ENCODE results near the gene ASCL5. TPM values are rescaled to one million over a fixed set of nuclear protein-coding genes. Genes with fewer than 3 reads are reported as not detected.
A peak's percentile ranks its signal among the peaks of the same experiment; 100 is the strongest.

Gene ASCL5
- total and polyA plus RNA-seq, 9 of the 15 experiments (the other 6 are each of a cell fraction or from before 2014, with no cell fraction given), result 0.09 TPM; not detected in 8

- no peaks in the 10 kb centered on the region for H3K9me3 ChIP-seq (replicated peaks; ENCODE audit: control insufficient read depth, insufficient read depth, low read depth, low read length)
- H4K20me1 ChIP-seq (replicated peaks; ENCODE audit: control insufficient read depth, insufficient read depth, low read length), result peaks cover 9% of the 10 kb centered on the region
- H3K27me3 ChIP-seq (ENCODE audit: control insufficient read depth in 2 of 2, insufficient read depth in 2 of 2, low read length in 2 of 2), result no peaks in the 10 kb centered on the region
- no peak overlapping the region for H3K27ac ChIP-seq (ENCODE audit: extremely low read depth, low read depth, low read length)
- no peaks in the 10 kb centered on the region for H3K79me2 ChIP-seq (ENCODE audit: control insufficient read depth, insufficient read depth, low read length)
- H3K9ac ChIP-seq (ENCODE audit: insufficient read depth in 1 of 2, low read depth in 2 of 2, low read length in 2 of 2), result 0 out of 4 replicates have a peak overlapping the region, but pooled peaks of 1 of the 2 experiments have one; percentile 46
- peaks cover 98% of the 10 kb centered on the region for H3K36me3 ChIP-seq (ENCODE audit: control insufficient read depth, insufficient read depth, low read length)
- H2AFZ ChIP-seq (ENCODE audit: low read depth, low read length), result no peak overlapping the region
- no peak for DNase-seq (ENCODE audit: extremely low read depth in 1 of 4, low spot score in 3 of 4)
- ATAC-seq, result no peak
- no peak for FAIRE-seq
- intact Hi-C loops (cut with micrococcal nuclease) (no loop called here), in situ Hi-C loops (cut with MboI) (no loop called here)
- WGBS (ENCODE audit: insufficient coverage, low coverage, missing lambda C conversion rate), result 83% methylated on average over 16 of the region's 16 CpGs
- no peak overlapping the region for H3K4me3 ChIP-seq
- no peak overlapping the region for H3K4me2 ChIP-seq (ENCODE audit: insufficient read depth, low read length)
- TF ChIP-seq L3MBTL2 (IDR thresholded peaks at IDR 0.05) (no peak), RBFOX2 (IDR thresholded peaks at IDR 0.05; ENCODE audit: low read depth, low read length) (peak; percentile 32; the same call in 1 of the 2 replicates), POLR2G (IDR thresholded peaks at IDR 0.05; ENCODE audit: low read depth, low read length) (peak; percentile 49; the same call in 1 of the 2 replicates), HSF4 (CRISPR knock-in tag; IDR thresholded peaks at IDR 0.05; ENCODE audit: borderline replicate concordance) (no peak)
- ChIA-PET CTCF (ENCODE audit: low intra/inter-chr PET ratio) (no interaction called here), POLR2A (interaction anchor here (0.6 to 2.3 kb wide), 10 partner anchors 8 to 880 kb away, joined by 3 to 14 read pairs (median 3); partner anchors contain the start of gene TMEM9)
- H3K4me1 ChIP-seq (replicated peaks in 1 of 2; ENCODE audit: control insufficient read depth in 2 of 2, insufficient read depth in 2 of 2, low read length in 2 of 2), result no peaks in the 10 kb centered on the region
- BruUV-seq (replicated peaks), result no TSS peak
- no peaks in the 10 kb centered on the region for H3K9me1 ChIP-seq (ENCODE audit: control insufficient read depth, insufficient read depth, low read length)
Observed at GRCh38 chr1:201142011-201142848, 15.2 kb upstream of the ASCL5 start.

DNA sequence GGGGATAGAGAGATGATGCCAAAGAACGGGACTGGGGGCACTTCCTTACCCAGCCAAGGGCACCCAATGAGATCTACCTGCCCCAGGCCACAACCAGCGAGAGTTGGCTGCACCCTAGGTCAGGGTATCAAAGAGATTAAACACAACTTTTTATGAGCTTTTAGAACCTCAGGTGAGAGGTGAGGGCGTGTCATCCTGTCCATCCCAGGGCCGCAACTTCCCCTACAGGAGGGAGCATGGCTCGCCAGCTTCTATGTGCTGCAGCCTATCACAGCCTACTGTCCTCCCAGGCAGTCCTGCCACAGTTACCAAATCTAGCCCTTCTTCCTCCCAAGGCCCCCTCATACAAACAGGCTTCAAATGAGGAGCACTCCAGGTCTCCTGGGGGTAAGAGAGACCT, 14.4 kb upstream of the ASCL5 start:
- Histone ChIP-seq H2AFZ (ENCODE audit: low read depth, low read length) (no peak overlapping the region), H3K4me3 (no peak overlapping the region), H3K79me2 (ENCODE audit: control insufficient read depth, insufficient read depth, low read length) (no peaks in the 10 kb centered on the region), H3K36me3 (ENCODE audit: control insufficient read depth, insufficient read depth, low read length) (peaks cover 98% of the 10 kb centered on the region; the same call in 2 of the 3 replicates), H3K27me3 (ENCODE audit: control insufficient read depth in 2 of 2, insufficient read depth in 2 of 2, low read length in 2 of 2) (no peaks in the 10 kb centered on the region), H3K9me1 (ENCODE audit: control insufficient read depth, insufficient read depth, low read length) (no peaks in the 10 kb centered on the region), H3K4me2 (ENCODE audit: insufficient read depth, low read length) (no peak overlapping the region), H3K9ac (ENCODE audit: insufficient read depth in 1 of 2, low read depth in 2 of 2, low read length in 2 of 2) (no peak overlapping the region), H4K20me1 (replicated peaks; ENCODE audit: control insufficient read depth, insufficient read depth, low read length) (peaks cover 11% of the 10 kb centered on the region), H3K4me1 (replicated peaks in 1 of 2; ENCODE audit: control insufficient read depth in 2 of 2, insufficient read depth in 2 of 2, low read length in 2 of 2) (no peaks in the 10 kb centered on the region), H3K27ac (ENCODE audit: extremely low read depth, low read depth, low read length) (no peak overlapping the region), H3K9me3 (replicated peaks; ENCODE audit: control insufficient read depth, insufficient read depth, low read depth, low read length) (no peaks in the 10 kb centered on the region)
- FAIRE-seq, result no peak
- WGBS (ENCODE audit: insufficient coverage, low coverage, missing lambda C conversion rate), result 91% methylated on average over 5 of the region's 5 CpGs
- CTCF ChIA-PET (ENCODE audit: low intra/inter-chr PET ratio), result no interaction called here
- POLR2A ChIA-PET, result interaction anchor here (0.6 to 2.3 kb wide), 3 partner anchors 12 to 46 kb away, joined by 3 to 14 read pairs (median 4); partner anchors contain the start of gene TMEM9
- TF ChIP-seq TBP (optimal IDR thresholded peaks at IDR 0.05; ENCODE audit: low read depth, low read length), result no peak
- 0 out of 2 replicates have a peak, but pooled peaks have one; percentile 12 for TF ChIP-seq RBFOX2 (IDR thresholded peaks at IDR 0.05; ENCODE audit: low read depth, low read length)
- no peak for DNase-seq (ENCODE audit: extremely low read depth in 1 of 4, low spot score in 3 of 4)
- ATAC-seq, result no peak
- intact Hi-C loops (cut with micrococcal nuclease) (no loop called here), in situ Hi-C loops (cut with MboI) (no loop called here)
- BruUV-seq (replicated peaks), result no TSS peak

All from K562 (cell line).